Measurements from ENCODE around the gene SYNE1.
"Not testable (repeated sequence)": the region's sequence is repeated elsewhere in the genome, so short reads cannot be mapped to it uniquely, and the experiment has no call there.

The SYNE1 gene

GRCh38 chr6:152563177-152563576, 74.0 kb downstream of the SYNE1 start:
- DNase-seq, result no peak

- DNase-seq, result not testable (repeated sequence)
Observed at GRCh38 chr6:152558798-152559197, 78.4 kb downstream of the SYNE1 start.

- DNase-seq, result no peak
Observed at GRCh38 chr6:152557502-152557901, 79.7 kb downstream of the SYNE1 start.

GRCh38 chr6:152554851-152555250, 82.3 kb downstream of the SYNE1 start:
- DNase-seq, result no peak

- DNase-seq, result no peak
Observed at GRCh38 chr6:152552616-152553209, 84.4 kb downstream of the SYNE1 start.

- DNase-seq, result no peak
Observed at GRCh38 chr6:152543519-152543918, 93.6 kb downstream of the SYNE1 start.

GRCh38 chr6:152540381-152540780, 96.8 kb downstream of the SYNE1 start:
- DNase-seq, result no peak

GRCh38 chr6:152534541-152534940, 102.6 kb downstream of the SYNE1 start:
- no peak for DNase-seq

GRCh38 chr6:152532556-152533422, 104.4 kb downstream of the SYNE1 start:
- DNase-seq, result no peak

- DNase-seq, result no peak
Observed at GRCh38 chr6:152531659-152532058, 105.5 kb downstream of the SYNE1 start.

GRCh38 chr6:152529369-152529768, 107.8 kb downstream of the SYNE1 start:
- DNase-seq, result no peak

- DNase-seq, result not testable (repeated sequence)
Observed at GRCh38 chr6:152514120-152514519, 123.0 kb downstream of the SYNE1 start.

GRCh38 chr6:152509916-152510315, 127.2 kb downstream of the SYNE1 start:
- DNase-seq, result no peak

- DNase-seq, result no peak
Observed at GRCh38 chr6:152508477-152508876, 128.7 kb downstream of the SYNE1 start.

- no peak for DNase-seq
Observed at GRCh38 chr6:152503546-152503945, 133.6 kb downstream of the SYNE1 start.

- no peak for DNase-seq
Observed at GRCh38 chr6:152502421-152503188, 134.6 kb downstream of the SYNE1 start.

- DNase-seq, result no peak
Observed at GRCh38 chr6:152499931-152500330, 137.2 kb downstream of the SYNE1 start.

GRCh38 chr6:152496731-152497130, 140.4 kb downstream of the SYNE1 start:
- DNase-seq, result no peak

GRCh38 chr6:152495456-152495855, 141.7 kb downstream of the SYNE1 start:
- not testable (repeated sequence) for DNase-seq

- not testable (repeated sequence) for DNase-seq
Observed at GRCh38 chr6:152492281-152492680, 144.9 kb downstream of the SYNE1 start.

- not testable (repeated sequence) for DNase-seq
Observed at GRCh38 chr6:152491501-152491900, 145.7 kb downstream of the SYNE1 start.

GRCh38 chr6:152490971-152491378, 146.2 kb downstream of the SYNE1 start:
- not testable (repeated sequence) for DNase-seq

GRCh38 chr6:152484806-152485205, 152.4 kb downstream of the SYNE1 start:
- no peak for DNase-seq

GRCh38 chr6:152482289-152482688, 154.9 kb downstream of the SYNE1 start:
- DNase-seq, result no peak
